NCI-H1092 (cell line): Measurements from ENCODE around the gene MAD1L1.

Experiments used
- DNase-seq: peaks from one replicate; lab custom pipeline; 2025; lab: John Stamatoyannopoulos, UW

The MAD1L1 gene

GRCh38 chr7:2201128-2201527, 31.6 kb downstream of the MAD1L1 start:
- DNase-seq: no peak

- no peak for DNase-seq
Observed at GRCh38 chr7:2200584-2200980, 32.2 kb downstream of the MAD1L1 start.

GRCh38 chr7:2199956-2200583, 32.7 kb downstream of the MAD1L1 start:
- DNase-seq: no peak

DNA sequence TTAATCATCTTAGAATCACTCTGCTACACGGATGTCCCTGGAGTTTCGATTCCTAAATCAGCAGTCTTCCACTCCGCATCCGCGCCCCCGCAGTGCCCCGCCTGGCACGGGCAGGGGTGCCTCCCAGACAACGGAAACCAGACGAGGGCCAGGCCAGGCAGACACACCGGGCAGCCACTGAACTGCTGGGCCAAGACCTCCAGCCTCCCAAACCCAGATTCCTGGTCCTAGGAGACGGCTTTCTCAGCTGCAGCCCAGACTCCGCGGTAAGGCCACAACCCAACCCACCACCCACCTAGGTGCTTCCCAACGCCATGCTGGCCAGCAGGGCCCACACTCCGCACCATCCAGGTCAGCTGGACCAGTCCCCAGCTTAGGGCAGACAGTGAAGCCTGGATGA, 33.2 kb downstream of the MAD1L1 start:
- DNase-seq: no peak

DNA sequence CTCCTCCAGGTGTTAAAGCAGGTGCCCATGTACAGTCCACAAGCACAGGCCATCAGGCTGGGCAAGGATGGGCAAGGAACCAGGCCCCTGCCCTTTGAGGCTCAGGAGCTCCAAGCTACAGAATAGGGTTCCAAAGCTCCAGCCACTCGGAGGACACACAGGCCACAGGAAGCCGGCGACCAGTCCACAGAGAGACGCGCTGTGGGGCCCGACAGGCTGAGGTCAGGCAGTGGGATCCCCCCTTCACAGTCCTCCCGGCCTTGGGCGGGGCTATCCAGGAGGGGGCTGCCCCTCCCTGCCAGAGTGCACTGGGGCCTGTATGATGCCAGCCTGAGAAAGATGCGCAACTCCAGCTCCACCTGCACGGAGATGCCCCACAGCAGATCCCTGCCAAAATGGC, 34.0 kb downstream of the MAD1L1 start:
- no peak for DNase-seq

GRCh38 chr7:2198206-2198605, 34.5 kb downstream of the MAD1L1 start:
- DNase-seq: peak; percentile 76

DNA sequence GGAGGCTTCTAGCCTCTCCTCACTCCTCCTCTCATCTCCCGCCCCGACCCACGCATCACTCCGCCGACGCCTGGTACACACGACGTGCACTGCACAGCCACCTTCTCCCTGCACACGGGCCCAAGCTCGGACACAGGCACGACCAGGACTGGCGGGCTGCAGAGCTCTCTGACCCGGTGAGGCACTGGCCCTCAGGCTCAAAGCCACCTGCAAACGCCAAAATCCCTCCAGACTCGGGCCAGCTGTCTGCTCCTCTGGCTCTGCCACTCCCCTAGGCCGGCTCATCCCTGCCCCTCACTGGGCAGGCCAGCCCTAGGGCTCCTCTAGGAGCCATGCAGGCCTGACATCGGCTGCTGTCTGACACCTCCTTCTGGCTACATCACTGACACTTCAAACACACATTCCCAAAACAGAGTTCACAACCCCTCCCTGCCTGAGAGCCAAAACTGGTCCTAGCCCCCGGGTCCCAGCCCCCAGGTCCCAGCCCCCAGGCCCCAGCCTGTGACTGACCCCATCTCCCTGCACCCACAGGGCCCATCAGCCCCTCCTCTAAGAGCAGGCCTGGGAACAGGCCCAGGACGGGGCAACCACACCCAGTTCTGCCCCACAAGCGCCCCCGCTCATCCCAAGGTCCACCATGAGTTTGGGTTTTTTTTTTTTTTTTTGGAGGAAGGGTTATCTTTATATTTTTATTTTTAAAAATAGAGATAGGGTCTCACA, 35.1 kb downstream of the MAD1L1 start:
- no peak for DNase-seq

DNA sequence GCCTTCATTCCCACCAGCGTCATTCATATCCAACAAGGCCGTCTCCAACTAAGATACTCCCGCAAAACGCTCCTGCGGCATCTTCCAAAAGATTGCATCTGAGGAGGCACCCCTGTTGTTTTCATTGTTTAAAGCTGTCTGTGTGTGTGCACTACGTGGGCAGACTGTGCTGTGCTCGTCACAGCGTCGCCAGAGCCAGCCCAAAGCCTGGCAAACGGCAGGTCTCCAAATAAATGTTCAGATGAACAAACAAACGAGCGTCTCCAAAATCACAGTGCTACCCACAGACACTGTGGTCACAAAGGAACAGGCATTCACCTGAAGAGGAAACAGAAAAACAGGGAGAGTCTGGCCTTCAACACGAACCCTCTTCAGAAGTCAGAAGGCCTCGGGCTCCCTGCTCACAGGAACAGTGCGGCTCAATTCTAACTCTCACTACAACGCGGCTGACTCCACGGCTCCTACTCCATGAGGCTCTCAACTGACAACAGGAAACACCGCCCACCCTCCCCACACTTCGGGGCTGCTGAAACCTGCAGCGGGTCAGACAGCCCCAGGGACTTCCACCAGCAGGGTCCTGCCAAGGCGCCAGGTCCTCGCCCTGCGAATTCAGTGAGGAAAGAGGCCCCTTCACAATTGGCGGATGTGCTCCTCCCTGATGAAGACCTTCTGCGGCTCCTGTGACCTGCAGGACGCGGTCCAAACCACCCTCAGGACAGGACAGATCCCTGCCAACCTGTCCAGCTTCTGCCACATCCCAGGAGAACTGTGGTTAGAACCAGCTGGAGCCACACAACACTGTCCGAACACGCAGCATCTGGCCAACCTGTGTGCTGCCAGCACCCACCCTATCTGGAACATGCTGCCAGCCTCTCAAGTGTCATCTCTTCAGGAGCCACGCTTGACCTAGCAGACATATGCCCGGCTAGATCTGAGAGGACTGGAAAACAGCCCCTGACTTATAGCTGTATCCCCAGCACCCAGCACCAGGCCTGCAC, 36.1 kb downstream of the MAD1L1 start:
- DNase-seq: peak; percentile 43

- DNase-seq: peak; percentile 36
Observed at GRCh38 chr7:2195400-2196246, 37.1 kb downstream of the MAD1L1 start.

DNA sequence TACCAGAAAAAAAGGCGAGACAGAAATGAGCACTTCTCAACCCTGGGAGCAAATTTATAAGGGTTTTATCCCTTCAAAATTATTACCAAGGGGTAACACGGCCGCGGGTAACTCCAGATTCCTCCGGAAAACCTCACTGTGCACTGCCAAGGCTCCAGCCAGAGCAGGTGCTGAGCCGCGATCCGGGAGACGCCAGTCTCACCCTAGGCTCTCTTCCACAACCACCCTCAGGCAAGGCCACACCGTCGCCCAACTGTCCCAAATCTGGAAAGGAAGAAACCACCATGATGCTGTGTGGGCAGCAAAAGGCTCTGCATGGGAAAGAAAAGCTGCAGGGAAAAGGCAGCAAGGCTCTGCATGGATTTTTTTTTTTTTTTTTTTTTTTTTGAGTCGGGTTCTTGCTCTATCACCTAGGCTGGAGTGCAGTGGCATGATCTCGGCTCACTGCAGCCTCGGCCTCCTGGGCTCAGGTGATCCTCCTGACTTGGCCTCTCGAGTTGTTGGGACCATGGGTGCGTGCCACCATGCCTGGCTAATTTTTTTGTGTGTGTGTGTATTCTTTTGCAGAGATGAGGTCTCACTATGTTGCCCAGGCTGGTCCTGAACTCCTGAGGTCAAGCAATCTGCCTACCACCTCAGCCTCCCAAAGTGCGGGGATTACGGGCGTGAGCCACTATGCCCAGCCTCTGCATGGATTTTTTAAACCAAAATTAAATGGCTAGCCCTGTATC, 39.0 kb downstream of the MAD1L1 start:
- DNase-seq: no peak

DNA sequence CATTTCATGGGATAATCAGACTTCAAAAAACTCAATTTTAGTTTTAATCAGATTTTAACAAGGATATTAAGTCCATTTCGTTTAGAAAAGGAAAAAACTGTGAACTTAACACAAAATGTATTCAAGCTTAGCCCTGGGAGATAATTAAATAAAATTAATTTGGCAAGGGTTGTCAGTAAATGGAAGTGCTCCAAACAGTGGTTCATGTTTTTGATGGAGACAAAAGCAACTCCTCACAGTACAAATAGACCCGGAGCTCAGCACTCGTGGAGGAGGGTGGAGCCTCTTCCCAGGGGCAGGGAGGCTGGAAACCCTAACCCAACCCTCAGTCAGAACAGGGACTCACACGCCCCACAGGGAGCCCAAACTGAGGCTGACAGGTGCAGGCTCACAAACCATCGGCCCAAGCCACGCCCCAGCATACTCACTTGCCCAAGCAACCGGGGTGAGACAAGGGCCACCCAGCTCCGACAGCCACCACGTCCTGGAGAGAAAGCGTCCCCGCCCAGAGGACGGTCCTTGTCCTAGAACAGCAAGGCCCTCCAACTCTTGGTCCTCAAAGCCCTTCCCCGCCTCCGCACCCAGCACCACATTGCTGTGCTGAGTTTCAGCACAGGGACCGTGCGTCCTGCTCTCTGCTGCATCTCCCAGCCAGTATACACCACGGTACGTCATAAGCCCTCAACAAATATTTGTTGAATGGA, 39.8 kb downstream of the MAD1L1 start:
- DNase-seq: peak; percentile 36

DNA sequence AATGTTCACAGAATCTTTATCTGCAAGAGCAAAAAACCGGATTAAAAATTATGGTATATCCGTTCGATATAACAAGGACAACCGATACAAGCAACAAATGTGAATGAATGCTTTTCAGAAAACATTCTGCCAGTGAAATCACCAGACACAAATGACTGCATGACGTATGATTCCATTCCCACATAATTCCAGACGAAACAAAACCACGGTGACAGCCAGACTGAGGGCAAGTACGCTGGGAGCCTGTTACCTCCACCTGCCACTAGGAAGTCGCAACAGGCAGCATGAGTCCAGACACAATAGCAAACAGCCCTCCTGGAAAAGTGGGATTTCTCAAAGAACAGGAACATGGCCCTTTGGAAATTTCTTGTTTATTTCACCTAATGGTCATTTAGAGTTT, 41.7 kb downstream of the MAD1L1 start:
- DNase-seq: no peak

GRCh38 chr7:2190531-2190930, 42.2 kb downstream of the MAD1L1 start:
- no peak for DNase-seq

DNA sequence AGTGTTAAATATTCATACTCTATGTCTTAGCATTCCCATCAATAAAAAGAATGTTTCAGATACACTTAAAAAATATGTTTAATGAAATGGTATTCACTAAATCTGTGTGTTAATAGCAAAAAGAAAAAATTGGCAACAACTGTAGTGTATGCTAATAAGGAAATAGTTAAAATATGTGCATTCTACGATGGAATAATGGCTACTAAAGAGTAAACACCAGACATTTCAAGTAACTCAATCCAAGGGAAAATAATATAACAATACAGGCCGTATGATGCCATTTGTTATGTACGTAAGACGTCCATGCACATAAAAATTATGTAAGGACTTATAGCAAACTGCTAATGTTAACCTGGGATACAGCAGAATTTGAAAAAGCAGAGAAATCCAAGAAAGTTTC, 46.6 kb downstream of the MAD1L1 start:
- DNase-seq: no peak

GRCh38 chr7:2185715-2186114, 47.0 kb downstream of the MAD1L1 start:
- DNase-seq: no peak

- DNase-seq: no peak
Observed at GRCh38 chr7:2182461-2182860, 50.3 kb downstream of the MAD1L1 start.

DNA sequence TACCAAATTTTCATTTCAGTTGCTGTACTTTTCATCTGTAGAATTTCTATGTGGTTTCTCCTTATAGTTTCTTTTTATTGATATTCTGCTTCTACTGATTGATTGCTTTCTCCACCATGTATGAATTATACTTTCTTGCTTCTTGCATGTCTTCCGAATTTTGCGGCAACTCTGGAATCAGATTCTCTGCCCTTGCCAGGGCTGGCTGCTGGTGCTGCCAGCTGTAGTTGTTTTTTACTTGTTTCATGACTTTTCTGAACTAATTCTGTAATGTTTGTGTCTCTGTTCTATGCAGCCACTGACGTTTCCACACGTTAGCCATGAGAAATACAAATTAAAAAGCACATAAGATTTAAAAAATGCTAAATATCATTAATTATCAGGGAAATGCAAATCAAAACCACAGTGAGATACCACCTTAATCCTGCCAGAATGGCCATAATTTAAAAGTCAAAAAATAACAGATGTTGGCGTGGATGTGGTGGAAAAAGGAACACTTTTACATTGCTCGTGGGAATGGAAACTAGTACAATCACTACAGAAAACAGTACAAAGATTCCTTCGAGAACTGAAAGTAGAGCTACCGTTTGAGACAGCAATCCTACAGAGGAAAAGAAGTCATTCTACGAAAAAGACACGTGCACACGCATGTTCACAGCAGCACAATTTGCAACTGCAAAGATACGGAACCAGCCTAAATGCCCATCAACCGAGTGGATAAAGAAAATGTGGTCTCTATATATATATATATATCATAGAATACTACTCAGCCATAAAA, 51.5 kb downstream of the MAD1L1 start:
- DNase-seq: no peak

- no peak for DNase-seq
Observed at GRCh38 chr7:2180081-2180480, 52.7 kb downstream of the MAD1L1 start.

GRCh38 chr7:2175514-2175913, 57.2 kb downstream of the MAD1L1 start:
- no peak for DNase-seq

DNA sequence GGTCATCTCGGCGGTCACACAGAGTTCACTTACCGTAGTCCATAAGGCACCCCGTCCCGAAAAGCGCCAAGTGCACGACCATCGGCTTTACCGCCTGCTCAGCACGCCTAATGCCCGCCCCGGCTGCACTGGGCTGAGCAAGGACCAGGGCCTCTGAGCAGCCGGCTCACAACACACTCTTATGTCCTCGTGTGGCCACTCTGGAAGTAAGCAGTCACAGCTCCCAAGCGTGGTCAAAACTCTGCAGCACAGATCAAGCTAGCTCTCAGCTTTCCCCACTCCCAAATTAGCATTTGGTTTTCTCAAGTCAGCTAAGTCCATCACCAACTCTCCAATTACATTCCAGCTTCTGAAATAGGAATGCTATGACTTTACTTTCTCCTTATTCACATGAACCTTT, 57.7 kb downstream of the MAD1L1 start:
- DNase-seq: no peak
